K562 (cell line): ENCODE data around the gene FRMD4A. TPM values are rescaled to one million over a fixed set of nuclear protein-coding genes. Genes with fewer than 3 reads are reported as not detected.

Experiments used
- ATAC-seq: fragments of 200-7000 bp; cut with Tn5 transposase; 3 replicates; pipeline ENCODE4 v1.9.1; 2020; ENCODE audit warnings: moderate library complexity
- BruUV-seq: library from RNA; stranded (reverse); fragments of 400-500 nt; replicated peaks from 2 replicates; lab custom pipeline; 2021; lab: Mats Ljungman, UMichigan
- CTCF ChIA-PET: fragments of 300-600 bp; formaldehyde crosslinking; extraction: SDS; loops from one replicate; lab custom pipeline; 2021; ENCODE audit warnings: low intra/inter-chr PET ratio; lab: Yijun Ruan, JAX
- POLR2A ChIA-PET: fragments of 300-600, 350-650 bp; sonication (Branson Sonifier 250); formaldehyde crosslinking; extraction: SDS; loops from one replicate; lab custom pipeline; 2021; ENCODE audit warnings: antibody characterized with exemption, inconsistent platforms; lab: Yijun Ruan, JAX
- DNase-seq, 4 experiments: peaks; one replicate each; pipeline versions ENCODE4 v3.0.0 to v3.0.0-alpha.2; 2011 to 2018; ENCODE audit warnings: low spot score in 3 of 4, mixed read lengths in 3 of 4; ENCODE audit errors: extremely low read depth in 1 of 4
- FAIRE-seq: peaks from 2 replicates; lab custom pipeline; 2011; peaks lifted over from hg19 to GRCh38; lab: Jason Lieb, UNC
- H2AFZ ChIP-seq: 2 replicates; pipeline ENCODE4 v1.6.0; 2011; ENCODE audit warnings: low read depth, low read length, control low read depth, inconsistent platforms
- H3K27ac ChIP-seq: fragments of 200-600 bp; 3 replicates; pipeline ENCODE4 v1.8.0; 2011; ENCODE audit warnings: low read depth, mild to moderate bottlenecking, control low read depth, inconsistent platforms, low read length, moderate library complexity, mixed read lengths; ENCODE audit errors: extremely low read depth
- H3K27me3 ChIP-seq, 2 experiments: fragments of 300-600 bp in 1 of 2; 2 replicates in 1 of 2; 3 replicates in 1 of 2; pipeline versions ENCODE4 v1.6.0 to v1.8.0; 2011; ENCODE audit warnings: inconsistent platforms in 2 of 2, low read length in 2 of 2, mild to moderate bottlenecking in 1 of 2, mixed read lengths in 1 of 2, moderate library complexity in 1 of 2; ENCODE audit not compliant: control insufficient read depth in 2 of 2, insufficient read depth in 2 of 2
- H3K36me3 ChIP-seq: fragments of 300-600 bp; 3 replicates; pipeline ENCODE4 v1.8.0; 2011; ENCODE audit warnings: mild to moderate bottlenecking, low read length, inconsistent platforms; ENCODE audit not compliant: control insufficient read depth, insufficient read depth
- H3K4me1 ChIP-seq, 2 experiments: fragments of 200-600 bp in 1 of 2; replicated peaks in 1 of 2; 2 replicates in 1 of 2; 3 replicates in 1 of 2; pipeline versions ENCODE4 v1.5.1 to v1.8.0; 2011; ENCODE audit warnings: inconsistent platforms in 2 of 2, low read length in 2 of 2, mild to moderate bottlenecking in 1 of 2, mixed read lengths in 1 of 2, moderate library complexity in 1 of 2; ENCODE audit not compliant: control insufficient read depth in 2 of 2, insufficient read depth in 2 of 2
- H3K4me2 ChIP-seq: 2 replicates; pipeline ENCODE4 v1.6.1; 2011; ENCODE audit warnings: low read length, control low read depth, inconsistent platforms, mixed read lengths; ENCODE audit not compliant: insufficient read depth
- H3K4me3 ChIP-seq: fragments of 200-600 bp; sonication (generic), shearing (Covaris generic); 2 replicates; pipeline ENCODE4 v1.5.1; 2016; ENCODE audit warnings: control low read depth, inconsistent platforms
- H3K79me2 ChIP-seq: fragments of 200-600 bp; 3 replicates; pipeline ENCODE4 v1.8.0; 2011; ENCODE audit warnings: low read length, inconsistent platforms; ENCODE audit not compliant: control insufficient read depth, insufficient read depth
- H3K9ac ChIP-seq, 2 experiments: 2 replicates each; pipeline versions ENCODE4 v1.6.0 to v1.6.1; 2011; ENCODE audit warnings: low read depth in 2 of 2, low read length in 2 of 2, control low read depth in 1 of 2, inconsistent platforms in 1 of 2, mild to moderate bottlenecking in 1 of 2, mixed read lengths in 1 of 2; ENCODE audit not compliant: insufficient read depth in 1 of 2
- H3K9me1 ChIP-seq: one replicate; pipeline ENCODE4 v1.6.0; 2011; ENCODE audit warnings: inconsistent platforms, mild to moderate bottlenecking, low read length, moderate library complexity; ENCODE audit not compliant: control insufficient read depth, insufficient read depth
- H3K9me3 ChIP-seq: replicated peaks from 2 replicates; pipeline ENCODE4 v1.5.1; 2011; ENCODE audit warnings: low read depth, low read length, inconsistent platforms; ENCODE audit not compliant: control insufficient read depth, insufficient read depth
- H4K20me1 ChIP-seq: replicated peaks from 2 replicates; pipeline ENCODE4 v1.6.1; 2011; ENCODE audit warnings: low read length, inconsistent platforms, mixed read lengths; ENCODE audit not compliant: control insufficient read depth, insufficient read depth
- BCL6 ChIP-seq: fragments of 250-450 bp; sonication (Bioruptor Pico); IDR thresholded peaks from 2 replicates; pipeline ENCODE4 v1.4.0; 2020
- CHD4 ChIP-seq: fragments of 200-600 bp; sonication (generic); IDR thresholded peaks from 3 replicates; pipeline ENCODE4 v1.6.1; 2012; ENCODE audit warnings: low read depth, mild to moderate bottlenecking, mixed read lengths, low read length, inconsistent platforms; ENCODE audit not compliant: insufficient read depth, insufficient replicate concordance, poor library complexity, severe bottlenecking
- PPARD ChIP-seq: fragments of 250-450 bp; sonication (Bioruptor Pico); IDR thresholded peaks from 2 replicates; pipeline ENCODE4 v1.8.0; 2022; ENCODE audit warnings: inconsistent platforms, mild to moderate bottlenecking, moderate library complexity
- RBM25 ChIP-seq: fragments of 200-400 bp; formaldehyde crosslinking; IDR thresholded peaks from 2 replicates; pipeline ENCODE4 v1.6.1; 2018; ENCODE audit warnings: low read length, low read depth, moderate library complexity; ENCODE audit not compliant: severe bottlenecking
- SRSF1 ChIP-seq: fragments of 200-400 bp; formaldehyde crosslinking; IDR thresholded peaks from 2 replicates; pipeline ENCODE4 v1.6.1; 2017; ENCODE audit warnings: mild to moderate bottlenecking, low read depth, low read length, moderate library complexity
- SRSF7 ChIP-seq: fragments of 200-400 bp; formaldehyde crosslinking; optimal IDR thresholded peaks from 2 replicates; pipeline ENCODE3; 2017; ENCODE audit warnings: mild to moderate bottlenecking, low read depth, low read length
- STAT5A ChIP-seq: IDR thresholded peaks from 2 replicates; pipeline ENCODE4 v1.6.1; 2012; ENCODE audit warnings: low read length, inconsistent platforms, borderline replicate concordance
- TARDBP ChIP-seq: fragments of 450-650 bp; IDR thresholded peaks from 2 replicates; pipeline ENCODE4 v1.6.1; 2016
- ZNF146 ChIP-seq: IDR thresholded peaks from one replicate; pipeline ENCODE4 v1.6.1; 2018; ENCODE audit warnings: missing compliant biosample characterization; ENCODE audit not compliant: unreplicated experiment
- whole genome bisulfite sequencing: fragments of 100-300 bp; shearing (Covaris generic); methylation state at CpG from one replicate; pipeline ENCODE4 v1.1.6; 2016; ENCODE audit warnings: low coverage, mixed read lengths; ENCODE audit not compliant: insufficient coverage; ENCODE audit errors: missing lambda C conversion rate; 5-methylcytosine and 5-hydroxymethylcytosine counted together
- in situ Hi-C: fragments of 300-500 bp; cut with MboI; formaldehyde crosslinking; loops from 4 replicates; pipeline ENCODE4 v1.15.0; 2018; ENCODE audit warnings: inconsistent platforms, mixed read lengths
- intact Hi-C: fragments of 100-400 bp; cut with micrococcal nuclease; formaldehyde crosslinking; loops from 2 replicates; pipeline ENCODE4 v1.14.2; 2022
- polyA plus RNA-seq, 8 experiments: library from polyadenylated mRNA; depleted of rRNA in 4 of 8; stranded (reverse) in 5 of 8; unstranded in 3 of 8; fragments of >200 nt; fragmentation: Nextera tagmentation in 2 of 8; fragmentation: Illumina TruSeq in 1 of 8; extraction: Ambion mirVana in 2 of 8; extraction: Trizol in 1 of 8; gene quantifications; 2 replicates each; pipeline versions ENCODE4 v1.2.1 to v1.2.3, GENCODE V29; 2011 to 2014; ENCODE audit warnings: inconsistent platforms in 1 of 8, missing spikeins in 1 of 8
- total RNA-seq, 7 experiments: library from RNA; depleted of rRNA in 6 of 7; stranded (reverse); fragments of >200 nt in 6 of 7; fragmentation: Illumina TruSeq in 2 of 7; extraction: Trizol in 2 of 7; gene quantifications; 2 replicates each; pipeline versions ENCODE4 v1.2.1 to v1.2.3, GENCODE V29; 2011 to 2021; ENCODE audit warnings: low replicate concordance in 1 of 7
- TF ChIP-seq, protein P1 (sequence below): fragments of 250-450 bp; sonication (Bioruptor Pico); IDR thresholded peaks from 2 replicates; pipeline ENCODE4 v1.8.0; 2022; ENCODE audit warnings: moderate library complexity, mild to moderate bottlenecking, inconsistent platforms

The FRMD4A gene
- total and polyA plus RNA-seq, 9 of the 15 experiments (the other 6 are each of a cell fraction or from before 2014, with no cell fraction given) = 0.80 to 5.2 (median 3.0) TPM

DNA sequence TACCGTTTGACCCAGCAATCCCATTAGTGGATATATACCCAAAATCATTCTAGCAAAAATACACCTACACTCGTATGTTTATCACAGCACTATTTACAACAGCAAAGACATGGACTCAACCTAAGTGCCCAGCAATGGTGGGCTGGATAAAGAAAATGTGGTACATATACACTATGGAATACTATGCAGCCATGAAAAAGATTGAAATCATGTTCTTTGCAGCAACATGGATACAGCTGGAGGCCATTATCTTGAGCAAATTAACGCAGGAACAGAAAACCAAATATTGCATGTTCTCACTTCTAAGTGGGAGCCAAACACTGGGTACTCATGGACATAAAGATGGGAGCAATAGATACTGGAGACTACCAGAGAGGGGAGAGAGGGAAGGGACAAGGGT is 223.9 kb downstream of the FRMD4A start:
- WGBS = 0% methylated on average over 3 of the region's 3 CpGs
- intact Hi-C loops = no loop called here
- POLR2A ChIA-PET = no interaction called here

DNA sequence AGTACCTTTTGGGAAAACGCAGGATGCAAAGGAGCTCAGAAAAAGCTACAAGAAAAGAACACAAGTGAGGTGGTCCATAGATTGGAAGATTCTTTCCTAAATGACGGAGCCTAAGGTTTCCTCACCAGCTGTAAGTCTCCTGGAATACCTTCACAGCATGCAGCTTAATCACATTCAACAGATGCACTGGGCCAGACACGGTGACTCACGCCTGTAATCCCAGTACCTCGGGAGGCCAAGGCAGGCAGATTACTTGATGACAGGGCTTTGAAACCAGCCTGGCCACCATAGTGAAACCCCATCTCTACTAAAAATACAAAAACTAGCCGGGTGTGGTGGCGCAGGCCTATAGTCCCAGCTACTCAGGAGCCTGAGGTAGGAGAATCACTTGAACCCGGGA is 228.7 kb downstream of the FRMD4A start:
- TF ChIP-seq TARDBP = no peak
- no peak for TF ChIP-seq SRSF7
- no peak for TF ChIP-seq SRSF1
- TF ChIP-seq, protein P1, sequence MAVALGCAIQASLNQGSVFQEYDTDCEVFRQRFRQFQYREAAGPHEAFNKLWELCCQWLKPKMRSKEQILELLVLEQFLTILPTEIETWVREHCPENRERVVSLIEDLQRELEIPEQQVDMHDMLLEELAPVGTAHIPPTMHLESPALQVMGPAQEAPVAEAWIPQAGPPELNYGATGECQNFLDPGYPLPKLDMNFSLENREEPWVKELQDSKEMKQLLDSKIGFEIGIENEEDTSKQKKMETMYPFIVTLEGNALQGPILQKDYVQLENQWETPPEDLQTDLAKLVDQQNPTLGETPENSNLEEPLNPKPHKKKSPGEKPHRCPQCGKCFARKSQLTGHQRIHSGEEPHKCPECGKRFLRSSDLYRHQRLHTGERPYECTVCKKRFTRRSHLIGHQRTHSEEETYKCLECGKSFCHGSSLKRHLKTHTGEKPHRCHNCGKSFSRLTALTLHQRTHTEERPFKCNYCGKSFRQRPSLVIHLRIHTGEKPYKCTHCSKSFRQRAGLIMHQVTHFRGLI (CRISPR knock-in tag) = no peak
- no peak for TF ChIP-seq PPARD
- TF ChIP-seq, all 486 proteins: peak for 0
- Histone ChIP-seq H3K79me2 (no peaks in the 10 kb centered on the region), H3K9me3 (no peaks in the 10 kb centered on the region), H3K9ac (no peak overlapping the region), H3K4me1 (no peaks in the 10 kb centered on the region), H3K27me3 (peaks cover 7 to 24% of the 10 kb centered on the region in 2 experiments), H3K27ac (no peak overlapping the region), H3K4me3 (no peak overlapping the region), H3K4me2 (no peak overlapping the region), H3K9me1 (no peaks in the 10 kb centered on the region), H3K36me3 (no peaks in the 10 kb centered on the region), H4K20me1 (no peaks in the 10 kb centered on the region), H2AFZ (no peak overlapping the region)
- no peak for DNase-seq
- POLR2A ChIA-PET = no interaction called here
- intact Hi-C loops (no loop called here), in situ Hi-C loops (no loop called here)
- 2% methylated on average over 8 of the region's 8 CpGs for WGBS
- ATAC-seq = no peak
- no peak for FAIRE-seq
- CTCF ChIA-PET = no interaction called here
- no TSS peak for BruUV-seq

More for the DNA sequence above, 223.9 kb downstream of the FRMD4A start:
- FAIRE-seq (no peak), DNase-seq (no peak)
- CTCF ChIA-PET = no interaction called here
- H3K9me1 ChIP-seq = no peaks in the 10 kb centered on the region
- no peak overlapping the region for H3K27ac ChIP-seq
- H3K4me3 ChIP-seq = no peak overlapping the region
- TF ChIP-seq ZNF146 (CRISPR knock-in tag) = peak; percentile 85
- TF ChIP-seq BCL6 (CRISPR knock-in tag) = no peak
- TF ChIP-seq STAT5A = no peak
- TF ChIP-seq CHD4 = no peak
- TF ChIP-seq RBM25 = peak; percentile 71
- TF ChIP-seq, all 486 proteins: peak for 2
- Histone ChIP-seq H3K79me2 (no peaks in the 10 kb centered on the region), H3K36me3 (no peaks in the 10 kb centered on the region), H4K20me1 (no peaks in the 10 kb centered on the region), H3K9ac (no peak overlapping the region), H3K4me1 (no peaks in the 10 kb centered on the region), H3K9me3 (no peaks in the 10 kb centered on the region), H2AFZ (no peak overlapping the region), H3K27me3 (peaks cover 0 to 12% of the 10 kb centered on the region in 2 experiments; a peak in 1 of 5 replicates), H3K4me2 (no peak overlapping the region)
- BruUV-seq = no TSS peak
- ATAC-seq = no peak
- in situ Hi-C loops = no loop called here
